Astrocyte (in vitro differentiated cells and primary cell): ENCODE data around the gene PTPRM.

Source experiments
- CTCF ChIP-seq: IDR thresholded peaks from 2 replicates; pipeline ENCODE4 v1.5.1; 2011; ENCODE audit warnings: low read depth, mild to moderate bottlenecking, inconsistent platforms, low read length, moderate library complexity; ENCODE audit not compliant: insufficient read depth
- EZH2 ChIP-seq: IDR thresholded peaks from 2 replicates; pipeline ENCODE4 v1.6.1; 2012; ENCODE audit warnings: mild to moderate bottlenecking, low read length, inconsistent platforms; ENCODE audit not compliant: insufficient read depth

- TF ChIP-seq CTCF (no peak), EZH2 (no peak)
These were observed 709.3 kb downstream of the PTPRM start for GRCh38 chr18:8276406-8276805.
